Measurements from ENCODE around the gene RIN3.
"Not testable (repeated sequence)": the region's sequence is repeated elsewhere in the genome, so short reads cannot be mapped to it uniquely, and the experiment has no call there.

RIN3 gene

DNA sequence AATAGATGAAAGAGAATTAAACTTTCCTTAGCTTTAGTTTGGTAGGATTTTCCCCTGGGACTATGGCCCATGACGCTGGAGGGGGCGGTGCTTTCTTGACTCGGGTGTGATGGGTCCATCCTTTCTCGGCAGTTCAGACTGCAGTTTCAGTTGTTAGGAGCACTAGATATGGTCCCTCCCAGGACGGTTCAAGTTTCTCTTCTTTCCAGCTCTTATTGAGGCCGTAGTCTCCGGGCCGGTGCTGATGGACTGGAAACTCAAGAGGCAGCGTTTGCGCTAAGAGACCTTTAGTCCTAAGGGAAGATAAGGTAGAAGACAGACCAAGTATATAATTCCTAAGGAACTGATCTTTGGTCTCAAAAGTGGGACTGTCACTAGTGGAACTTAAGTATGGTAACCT lies 111.2 kb downstream of the RIN3 start:
- no peak for DNase-seq (ENCODE audit: low spot score)

DNA sequence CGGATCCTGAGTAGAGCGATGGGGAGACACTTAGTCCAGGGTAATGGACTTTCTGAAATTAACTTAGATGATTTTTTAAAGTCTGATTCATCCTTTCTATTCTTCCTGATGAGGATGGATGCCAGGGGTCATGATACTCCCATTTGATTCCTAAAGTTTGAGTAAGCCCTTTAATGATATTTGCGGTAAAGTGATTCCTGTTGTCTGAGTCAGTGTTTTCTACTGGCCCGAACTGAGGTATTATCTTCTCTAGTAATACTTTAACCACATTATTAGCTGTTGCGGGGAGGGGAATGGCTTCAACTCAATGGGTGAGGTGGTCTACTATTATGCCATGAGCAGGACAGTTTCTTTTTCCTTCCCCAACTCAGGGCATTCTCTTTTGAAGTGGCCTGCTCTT lies 111.6 kb downstream of the RIN3 start:
- DNase-seq (ENCODE audit: low spot score) = no peak

DNA sequence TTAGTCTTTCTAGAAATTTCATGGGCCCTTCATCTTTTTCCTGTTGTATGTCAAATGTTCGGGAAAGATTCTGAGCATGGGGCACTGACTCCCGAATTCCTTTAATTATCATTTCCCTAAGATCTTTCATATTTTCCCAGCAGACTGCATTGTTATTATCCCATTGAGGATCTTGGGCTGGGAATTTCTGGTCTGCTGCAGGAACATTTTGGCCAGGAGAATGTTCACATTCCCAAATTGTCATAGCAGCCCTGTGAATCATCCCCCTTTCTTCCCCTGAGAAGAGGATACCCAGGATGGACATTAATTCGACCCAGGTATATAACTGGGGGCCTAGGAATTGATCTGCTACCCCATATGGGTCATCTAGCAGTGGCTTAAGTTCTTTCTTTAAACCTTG lies 112.5 kb downstream of the RIN3 start:
- DNase-seq (ENCODE audit: low spot score) = no peak

GRCh38 chr14:92627707-92628215 lies 114.2 kb downstream of the RIN3 start:
- no peak for DNase-seq (ENCODE audit: low spot score)

- DNase-seq (ENCODE audit: low spot score) = no peak
These were observed 115.1 kb downstream of the RIN3 start for GRCh38 chr14:92628636-92629035.

DNA sequence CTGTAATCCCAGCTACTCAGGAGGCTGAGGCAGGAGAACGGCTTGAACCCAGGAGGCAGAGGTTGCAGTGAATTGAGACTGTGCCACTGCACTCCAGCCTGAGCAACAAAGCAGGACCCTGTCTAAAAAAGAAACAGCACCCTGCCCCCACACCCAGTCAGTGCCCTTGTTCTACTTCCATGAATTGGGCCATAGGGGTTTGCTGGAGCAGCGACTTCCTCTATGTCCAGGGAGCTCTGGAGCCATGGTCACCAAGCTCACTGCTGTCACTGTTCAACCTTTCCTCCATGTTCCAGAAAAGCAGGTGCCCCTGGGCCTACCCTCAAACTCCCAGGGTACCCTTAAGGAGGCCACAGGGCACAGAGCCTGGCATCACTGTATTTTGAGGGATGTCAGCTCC lies 116.8 kb downstream of the RIN3 start:
- no peak for DNase-seq (ENCODE audit: low spot score)

GRCh38 chr14:92631098-92631497 lies 117.5 kb downstream of the RIN3 start:
- DNase-seq (ENCODE audit: low spot score) = no peak

DNA sequence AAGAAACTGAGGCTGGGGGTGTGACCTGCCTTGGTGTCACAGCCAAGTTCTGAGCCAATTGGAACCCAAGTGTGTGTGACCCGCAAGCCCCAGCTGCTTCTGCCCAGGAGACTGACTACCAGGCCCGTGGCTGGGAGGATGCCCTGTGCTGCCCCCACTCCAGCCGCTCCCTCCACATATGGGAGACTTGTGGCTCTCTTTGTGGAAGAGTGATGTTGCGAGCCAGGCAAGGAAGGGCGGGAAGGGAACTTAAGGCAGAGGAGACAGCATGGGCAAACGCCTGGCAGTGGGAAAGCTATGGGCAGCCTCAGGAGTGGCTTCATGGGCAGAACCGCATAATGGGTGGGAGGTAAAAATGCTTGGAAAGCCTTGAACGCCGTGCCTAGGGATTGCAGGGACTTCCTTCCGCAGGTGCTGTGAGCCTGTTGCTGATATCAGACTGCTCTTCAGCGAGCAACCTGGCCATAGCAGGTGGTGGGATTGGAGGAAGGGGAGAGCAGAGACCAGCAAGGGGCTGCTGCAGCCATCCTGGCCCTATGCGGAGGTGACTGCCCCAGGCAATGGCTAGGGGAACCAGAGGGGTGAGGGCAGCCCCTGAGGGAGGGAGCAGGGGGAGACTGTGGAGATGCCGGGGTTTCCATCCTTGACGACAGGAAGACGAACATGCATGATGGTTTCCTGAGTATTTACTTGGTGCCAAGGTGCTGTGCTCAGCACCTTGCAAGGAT lies 119.1 kb downstream of the RIN3 start:
- no peak for DNase-seq (ENCODE audit: low spot score)

- DNase-seq (ENCODE audit: low spot score) = no peak
These were observed 119.7 kb downstream of the RIN3 start for GRCh38 chr14:92633274-92633616.

DNA sequence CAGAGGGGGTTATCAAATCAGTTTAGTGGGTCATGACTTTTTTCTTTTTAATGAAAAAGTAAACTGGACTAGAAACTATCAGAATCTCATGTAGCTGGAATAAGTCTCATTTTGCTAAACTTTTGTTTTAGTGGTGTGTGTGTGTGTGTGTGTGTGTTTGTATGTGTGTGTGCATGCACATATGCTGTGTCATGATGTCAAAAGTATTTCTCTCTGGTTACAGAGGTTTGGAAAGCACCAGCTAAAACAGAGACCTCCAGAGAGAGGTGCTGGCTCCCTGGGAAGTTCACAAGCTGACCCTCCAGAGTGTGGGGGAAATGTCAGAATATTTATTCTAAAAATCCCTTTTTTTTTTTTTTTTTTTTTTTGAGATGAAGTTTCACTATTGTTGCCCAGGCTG lies 120.1 kb downstream of the RIN3 start:
- DNase-seq (ENCODE audit: low spot score) = no peak

DNA sequence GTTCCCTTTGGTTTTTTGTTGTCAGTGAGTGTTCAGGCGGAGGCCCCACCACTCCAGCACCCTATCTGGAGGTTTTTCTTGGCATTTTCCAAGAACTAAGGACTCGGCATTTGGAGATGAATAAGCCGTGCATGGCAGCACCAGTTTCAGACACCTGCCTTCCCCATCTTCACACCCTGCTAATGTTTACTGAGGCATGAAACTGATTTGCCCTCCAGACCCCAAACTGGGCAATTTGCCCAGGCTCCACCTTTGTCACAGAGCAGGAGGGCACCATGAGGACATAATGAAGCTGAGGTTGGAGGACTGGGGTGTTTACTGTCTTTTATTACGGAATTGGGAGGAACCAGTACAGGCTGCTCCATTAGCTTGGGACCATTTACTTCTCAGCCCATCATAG lies 121.5 kb downstream of the RIN3 start:
- DNase-seq (ENCODE audit: low spot score) = no peak

- DNase-seq (ENCODE audit: low spot score) = no peak
These were observed 122.3 kb downstream of the RIN3 start for GRCh38 chr14:92635896-92636295.

DNA sequence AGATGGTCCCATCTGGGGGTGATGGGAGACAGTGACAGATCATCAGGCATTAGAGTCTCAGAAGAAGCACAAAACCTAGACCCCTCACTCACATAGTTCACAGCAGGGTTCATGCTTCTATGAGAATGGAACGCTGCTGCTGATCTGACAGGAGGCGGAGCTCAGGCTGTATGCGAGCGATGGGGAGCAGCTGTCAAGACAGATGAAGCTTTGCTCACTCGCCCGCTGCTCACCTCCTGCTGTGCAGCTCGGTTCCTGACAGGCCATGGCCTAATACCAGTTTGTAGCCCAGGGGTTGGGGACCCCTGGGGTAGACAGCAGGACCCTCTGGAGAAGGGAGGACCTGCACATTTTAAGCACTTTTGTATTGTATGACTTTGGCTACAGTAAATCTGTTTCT lies 123.6 kb downstream of the RIN3 start:
- no peak for DNase-seq (ENCODE audit: low spot score)

GRCh38 chr14:92637864-92638263 lies 124.3 kb downstream of the RIN3 start:
- DNase-seq (ENCODE audit: low spot score) = no peak

GRCh38 chr14:92638266-92638665 lies 124.7 kb downstream of the RIN3 start:
- no peak for DNase-seq (ENCODE audit: low spot score)

DNA sequence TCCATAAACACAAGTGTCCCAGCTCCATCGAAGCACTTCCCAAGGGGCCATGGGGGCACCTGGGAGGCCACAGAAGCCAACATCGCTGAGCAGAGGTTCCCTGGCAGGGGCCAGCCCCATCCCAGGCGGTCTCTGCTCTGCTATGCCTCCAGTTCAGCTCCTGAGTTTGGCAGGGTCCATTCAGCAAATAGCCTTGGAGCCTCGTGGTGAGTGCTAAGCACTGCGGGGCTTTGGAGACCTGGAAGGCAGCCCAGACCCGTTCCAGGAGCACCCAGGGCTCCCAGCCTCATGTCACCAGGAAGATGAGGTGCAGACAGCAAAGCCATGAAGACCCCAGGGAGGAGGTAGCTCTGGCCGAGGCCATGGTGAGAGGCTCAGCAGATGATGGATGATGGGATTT lies 125.3 kb downstream of the RIN3 start:
- DNase-seq (ENCODE audit: low spot score) = no peak

- not testable (repeated sequence) for DNase-seq (ENCODE audit: low spot score)
These were observed 126.0 kb downstream of the RIN3 start for GRCh38 chr14:92639472-92640117.

DNA sequence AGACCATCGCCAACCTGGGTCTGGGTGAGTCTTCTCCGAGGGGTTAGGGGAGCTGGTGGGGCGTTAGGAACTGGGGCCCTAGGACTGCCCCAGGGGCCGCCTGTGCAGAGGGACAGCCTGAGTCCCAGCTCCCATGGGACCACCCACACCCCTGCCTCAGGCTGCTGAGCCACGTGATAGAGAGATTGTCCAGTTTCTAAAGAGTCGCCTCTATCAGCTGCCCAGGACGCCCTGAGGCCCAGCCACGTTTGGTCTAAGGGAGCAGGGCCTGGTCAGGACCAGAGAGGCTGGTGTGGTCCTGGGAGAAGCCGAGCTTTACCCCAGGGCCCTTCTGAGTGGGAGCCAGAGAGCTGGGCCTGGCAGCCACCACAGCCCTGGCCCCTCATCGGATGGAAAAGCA lies 127.7 kb downstream of the RIN3 start:
- no peak for DNase-seq (ENCODE audit: low spot score)

DNA sequence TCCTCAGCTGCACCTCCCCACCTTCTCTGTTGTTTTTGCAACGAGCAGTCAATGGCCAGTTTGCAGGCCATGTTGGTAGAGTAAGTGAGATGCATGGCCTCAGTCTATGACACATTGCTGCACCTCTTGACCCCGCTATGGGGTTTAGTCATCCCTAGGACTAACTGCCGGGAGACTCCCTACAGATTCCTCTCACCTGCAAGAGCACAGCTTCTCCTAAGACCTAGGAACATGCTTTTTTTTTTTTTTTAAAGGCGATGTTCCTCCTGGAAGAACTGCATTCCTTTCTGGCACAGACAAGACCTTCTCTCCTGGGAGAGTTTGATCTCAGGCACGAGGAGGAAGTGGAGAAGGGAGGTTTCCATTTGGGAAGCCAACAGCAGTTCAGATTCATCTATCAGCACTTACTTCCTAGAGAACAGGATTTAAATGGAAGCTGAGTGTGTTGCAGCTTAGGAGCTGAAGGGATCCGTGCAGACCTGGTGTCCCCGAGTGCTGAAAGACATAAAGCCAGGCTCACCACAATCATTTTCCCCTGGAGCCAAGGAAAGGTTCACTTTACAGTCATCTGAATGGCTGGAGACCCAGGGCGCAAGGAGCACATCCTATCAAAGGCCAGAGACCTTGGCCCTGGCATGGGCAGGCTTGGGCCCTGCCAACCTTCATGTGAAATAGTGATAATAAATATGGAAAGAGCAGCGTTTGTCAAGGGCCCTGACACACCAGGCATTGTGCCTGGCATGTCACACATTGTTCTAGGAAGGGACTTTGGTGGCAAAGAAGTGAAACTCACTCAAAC lies 130.8 kb downstream of the RIN3 start:
- DNase-seq (ENCODE audit: low spot score) = no peak

DNA sequence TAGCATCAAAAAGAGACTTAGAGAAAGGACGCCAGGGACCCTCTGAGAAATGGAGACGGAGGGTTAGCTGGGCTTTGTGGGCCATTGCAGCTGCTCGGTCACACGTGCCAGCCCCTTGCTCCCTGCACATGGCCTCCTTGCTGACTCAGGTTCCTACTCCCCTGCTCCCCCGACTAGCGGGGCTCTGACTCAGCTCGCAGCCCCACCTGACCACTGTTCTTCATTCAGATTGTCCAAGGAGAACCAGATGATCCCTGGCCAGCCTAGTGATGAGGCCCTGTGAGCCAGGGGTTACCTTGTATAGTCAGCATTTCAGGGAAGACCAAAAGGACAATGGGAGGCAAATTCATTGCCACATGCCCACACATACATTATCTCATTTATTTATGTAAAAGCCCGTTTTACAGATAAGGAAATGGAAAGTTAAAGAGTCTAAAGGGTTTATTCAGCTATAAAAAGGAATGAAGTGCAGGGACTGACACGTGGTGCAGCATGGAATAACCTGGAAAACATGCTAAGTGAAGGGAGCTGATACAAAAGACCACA lies 131.5 kb downstream of the RIN3 start:
- DNase-seq (ENCODE audit: low spot score) = no peak

- DNase-seq (ENCODE audit: low spot score) = no peak
These were observed 132.4 kb downstream of the RIN3 start for GRCh38 chr14:92645841-92646478.
